NCI-H2107 treated with DMSO at 0.1 percent for 48 hours (cell line): ENCODE results near the gene ATP6V1A.

Source experiments
- DNase-seq: peaks from one replicate; lab custom pipeline; 2025; ENCODE audit not compliant: unreplicated experiment; lab: John Stamatoyannopoulos, UW

ATP6V1A gene

GRCh38 chr3:113745756-113746547, 883 bp upstream of the ATP6V1A start, which contains the start of gene NAA50:
Gene NAA50 (minus strand): TSS chr3:113746249. CDS start chr3:113745949, 300 bp downstream.
- peak; percentile 96 for DNase-seq

- no peak for DNase-seq
These were observed 630 bp downstream of the ATP6V1A start for GRCh38 chr3:113747283-113748046.

DNA sequence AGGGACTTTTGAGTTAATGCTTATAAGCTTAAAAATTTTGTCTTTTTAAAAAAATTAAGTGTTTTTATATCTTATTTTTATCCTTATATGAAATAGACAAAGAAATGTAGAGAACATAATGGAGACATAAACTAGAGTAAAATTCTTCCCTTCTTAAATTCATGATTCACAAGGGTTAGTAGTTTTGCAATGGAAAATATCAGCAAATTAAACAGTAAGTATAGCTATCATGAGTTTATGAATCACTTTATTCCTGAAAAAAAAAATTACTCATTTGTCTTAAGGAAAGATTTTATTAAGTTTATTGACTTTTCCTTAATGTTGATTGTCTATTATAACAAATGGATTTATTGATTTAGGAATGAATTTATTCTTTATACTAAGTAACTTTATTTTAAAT, 4.3 kb downstream of the ATP6V1A start:
- no peak for DNase-seq

- no peak for DNase-seq
These were observed 6.6 kb downstream of the ATP6V1A start for GRCh38 chr3:113753376-113753985.

- DNase-seq = no peak
These were observed 7.8 kb downstream of the ATP6V1A start for GRCh38 chr3:113754494-113755159.

DNA sequence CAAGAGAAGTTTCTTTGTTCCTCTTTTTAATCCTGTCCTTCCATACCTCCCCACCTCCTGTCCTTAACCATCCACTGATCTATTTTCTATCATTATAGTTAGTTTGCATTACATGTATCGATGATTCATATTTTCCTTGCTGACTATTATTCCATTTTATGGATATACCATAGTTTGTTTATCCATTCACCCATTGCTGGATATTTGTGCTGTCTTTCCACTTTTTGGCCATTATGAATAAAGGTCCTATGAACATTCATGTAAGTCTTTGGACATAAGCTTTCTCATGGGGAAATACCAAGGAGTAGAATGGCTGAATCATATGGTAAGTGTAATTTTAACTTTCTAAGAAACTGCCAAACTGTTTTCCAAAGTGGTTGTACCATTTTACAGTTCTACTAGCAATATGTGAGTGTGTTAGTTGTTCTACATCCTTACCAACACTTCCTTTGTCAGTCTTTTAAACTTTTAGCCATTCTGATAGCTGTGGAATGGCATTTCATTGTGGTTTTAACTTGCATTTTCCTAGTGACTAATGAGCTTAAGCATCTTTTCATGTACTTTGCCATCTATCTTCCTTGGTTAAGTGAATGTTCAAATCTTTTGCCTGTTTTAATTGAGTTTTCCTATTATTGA, 11.7 kb downstream of the ATP6V1A start:
- no peak for DNase-seq

DNA sequence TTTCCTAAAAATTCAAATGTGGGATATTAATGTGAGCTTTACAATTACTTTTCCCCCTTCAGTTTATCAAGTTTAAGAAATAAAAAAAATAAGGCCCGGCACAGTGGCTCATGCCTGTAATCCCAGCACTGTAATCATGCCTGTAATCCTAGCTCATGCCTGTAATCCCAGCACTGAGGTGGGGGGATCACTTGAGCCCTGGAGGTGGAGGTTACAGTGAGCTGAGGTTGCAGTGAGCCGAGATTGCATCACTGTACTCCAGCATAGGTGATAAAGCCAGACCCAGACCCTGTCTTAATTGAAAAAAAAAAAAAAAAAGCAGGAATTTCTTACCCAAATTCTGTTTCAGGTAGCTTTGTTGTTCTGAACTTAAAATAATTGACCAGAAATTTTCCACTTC, 17.9 kb downstream of the ATP6V1A start:
- DNase-seq = no peak

DNA sequence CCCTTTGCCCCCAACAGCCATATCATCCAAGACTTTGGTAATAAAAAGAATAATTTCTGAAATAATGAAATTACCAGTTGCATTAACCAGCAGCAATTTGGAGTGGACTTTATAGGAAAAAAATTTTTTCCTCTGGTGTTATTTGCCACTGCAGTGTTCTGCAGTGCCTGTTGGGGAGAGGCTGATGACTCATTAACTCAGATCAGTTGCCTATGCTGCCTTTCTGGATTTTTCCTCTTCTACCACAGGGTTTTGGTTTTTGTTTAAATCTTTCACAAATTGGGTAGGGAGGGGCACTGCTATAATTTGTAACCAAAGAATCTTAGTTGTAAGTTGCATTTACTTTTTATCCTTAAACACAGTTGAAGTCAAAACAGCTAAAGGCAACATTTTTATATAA, 22.7 kb downstream of the ATP6V1A start:
- no peak for DNase-seq

DNA sequence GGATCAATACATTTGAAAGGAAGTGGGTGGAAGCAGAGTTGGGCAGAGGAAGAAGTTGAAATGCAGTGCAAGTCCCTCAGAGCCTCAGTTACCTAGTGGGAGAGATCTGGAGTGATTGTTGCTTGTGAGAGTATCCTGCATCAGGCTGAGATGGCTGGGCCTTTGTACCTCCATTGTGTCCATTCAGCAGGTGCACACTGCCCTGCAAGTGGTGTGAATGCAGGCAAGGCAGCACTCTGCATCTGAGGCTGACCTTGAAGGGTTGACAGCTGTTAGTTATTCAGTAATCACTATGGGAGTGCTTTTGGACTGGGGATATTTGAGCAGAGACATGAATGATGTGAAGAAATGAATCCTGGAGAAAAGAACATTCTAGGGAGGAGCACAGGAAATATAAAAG, 25.2 kb downstream of the ATP6V1A start:
- no peak for DNase-seq

DNA sequence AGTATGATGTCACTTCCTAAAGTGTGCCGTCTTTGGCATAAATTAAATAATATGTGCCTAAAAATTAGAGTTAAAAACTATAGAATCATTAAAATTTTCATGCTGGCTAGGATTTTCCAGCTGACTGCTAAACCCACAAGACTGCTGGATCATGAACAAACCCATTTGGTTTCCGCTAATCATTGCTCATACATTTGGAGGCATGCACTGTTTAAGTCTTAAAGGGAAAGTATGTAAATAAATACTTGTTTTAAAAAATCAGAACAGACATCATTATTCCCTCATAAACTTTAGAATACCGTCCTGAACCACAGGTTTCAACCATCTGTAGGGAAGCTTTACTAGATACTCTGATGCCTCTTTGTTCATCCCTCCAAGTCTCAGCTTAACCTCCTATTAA, 26.5 kb downstream of the ATP6V1A start:
- DNase-seq = no peak

DNA sequence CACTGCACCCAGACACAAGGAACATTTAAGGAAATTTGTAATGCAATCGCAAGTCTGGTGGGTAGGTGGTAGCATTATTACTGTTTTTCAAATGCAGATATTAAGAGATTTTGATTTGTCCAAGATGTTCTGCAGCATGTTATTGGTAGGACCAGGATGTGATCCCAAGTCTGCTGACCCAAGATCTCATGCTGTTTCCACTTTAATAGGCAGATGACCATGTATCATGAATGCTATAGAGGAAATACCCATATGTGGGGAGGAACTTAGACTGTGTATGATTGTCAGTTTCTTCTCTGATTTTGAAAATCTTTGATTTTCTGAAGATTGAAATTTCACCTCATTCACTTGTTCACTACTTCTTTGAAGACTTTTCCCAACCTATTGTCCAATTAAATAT, 28.7 kb downstream of the ATP6V1A start:
- DNase-seq = no peak

GRCh38 chr3:113776564-113776963, 29.7 kb downstream of the ATP6V1A start:
- DNase-seq = no peak

DNA sequence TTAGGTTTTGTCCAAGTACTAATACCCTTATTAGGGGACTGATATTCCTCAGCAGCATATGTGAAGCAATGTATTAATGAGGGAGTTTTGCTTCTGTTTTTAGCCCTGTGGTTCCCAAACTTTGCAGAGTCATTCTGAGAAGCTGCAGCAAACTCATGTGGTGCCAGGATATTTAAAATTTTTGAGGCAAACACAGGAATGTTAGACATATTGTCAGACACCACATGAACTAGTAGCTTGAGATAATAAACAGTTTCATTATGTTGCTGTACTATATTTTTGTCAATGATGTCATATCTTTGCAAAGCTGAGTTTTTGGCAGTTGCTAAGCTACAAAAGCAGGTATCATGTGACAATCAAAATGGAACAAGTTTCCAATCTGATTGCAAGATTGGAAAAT, 36.6 kb downstream of the ATP6V1A start:
- no peak for DNase-seq

- no peak for DNase-seq
These were observed 37.1 kb downstream of the ATP6V1A start for GRCh38 chr3:113783980-113784379.

DNA sequence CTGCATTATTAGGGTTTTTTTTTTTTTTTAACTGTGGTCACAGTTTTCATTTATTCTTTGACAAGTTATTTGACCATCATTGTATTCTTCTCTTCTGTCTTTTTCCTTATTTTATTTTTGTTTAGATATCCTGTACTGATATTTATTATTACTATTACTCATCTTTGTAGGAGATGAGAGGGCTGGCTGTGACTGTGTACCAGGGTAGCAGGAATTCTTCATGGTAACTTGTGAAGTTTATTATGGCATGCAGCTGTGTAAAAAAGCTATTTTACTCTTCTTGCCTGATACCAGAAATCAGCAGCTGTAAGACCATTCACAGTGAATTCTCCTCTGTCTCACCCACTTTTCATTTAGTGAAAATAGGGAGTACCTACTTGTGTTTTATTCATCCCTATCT, 44.5 kb downstream of the ATP6V1A start:
- DNase-seq = no peak

- no peak for DNase-seq
These were observed 47.7 kb downstream of the ATP6V1A start for GRCh38 chr3:113794526-113794925.

DNA sequence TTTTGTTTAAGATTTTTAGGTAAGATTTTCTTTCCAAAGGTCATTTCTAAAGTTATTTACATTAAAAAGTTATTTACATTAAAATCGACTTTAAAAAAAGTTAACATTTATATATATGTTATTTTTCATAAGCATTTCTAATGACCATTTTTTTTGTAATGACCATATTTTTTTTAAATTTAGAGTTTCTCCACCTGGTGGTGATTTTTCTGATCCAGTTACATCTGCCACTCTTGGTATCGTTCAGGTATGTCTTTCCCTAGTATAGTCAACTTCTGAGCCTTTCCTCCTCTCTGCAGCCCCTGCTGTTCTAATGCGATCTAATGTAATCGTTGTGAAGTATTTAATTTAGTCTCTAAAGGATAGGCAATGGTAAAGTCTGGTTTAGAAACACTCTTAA, 48.9 kb downstream of the ATP6V1A start:
- no peak for DNase-seq

GRCh38 chr3:113802795-113803455, 56.1 kb downstream of the ATP6V1A start:
- no peak for DNase-seq

DNA sequence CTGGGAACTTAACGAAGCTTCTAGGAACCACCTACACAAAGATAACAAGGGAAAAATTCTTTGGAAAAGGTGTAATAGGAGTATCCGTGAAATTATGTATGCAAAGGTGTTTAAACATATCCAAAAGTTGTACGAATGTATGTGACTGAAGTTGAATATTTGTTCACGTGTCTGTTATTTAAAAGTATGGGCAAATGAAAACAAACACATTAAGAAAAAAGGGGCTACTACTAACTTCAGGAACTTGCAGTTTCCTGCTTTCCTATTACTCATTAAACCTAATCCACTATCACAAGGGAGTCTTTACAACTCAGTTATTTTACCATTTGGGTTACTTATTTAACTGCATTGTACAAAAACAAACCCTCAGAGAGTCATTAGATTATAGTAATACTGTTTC, 57.8 kb downstream of the ATP6V1A start:
- DNase-seq = no peak

GRCh38 chr3:113805249-113805648, 58.4 kb downstream of the ATP6V1A start:
- DNase-seq = no peak
